Retinal pigment epithelial cell (primary cell): Measurements from ENCODE around the gene ZNF175.
"Not testable (repeated sequence)": the region's sequence is repeated elsewhere in the genome, so short reads cannot be mapped to it uniquely, and the experiment has no call there.

Source experiments
- DNase-seq: peaks from one replicate; pipeline ENCODE4 v3.0.0-alpha.2; 2010; ENCODE audit warnings: low read depth
- H3K4me3 ChIP-seq: 2 replicates; pipeline ENCODE4 v1.5.1; 2011; ENCODE audit warnings: mild to moderate bottlenecking, low read length, control low read depth, moderate library complexity
- CTCF ChIP-seq: conservative IDR thresholded peaks from 2 replicates; pipeline ENCODE4 v1.5.1; 2011; ENCODE audit warnings: low read depth, low read length, control low read depth, inconsistent platforms

The ZNF175 gene

GRCh38 chr19:51628153-51628939, 57.3 kb downstream of the ZNF175 start:
- DNase-seq = no peak
- no peak overlapping the region for H3K4me3 ChIP-seq
- TF ChIP-seq CTCF = no peak

GRCh38 chr19:51630315-51630714, 59.2 kb downstream of the ZNF175 start, which contains the start of gene SIGLEC5:
Gene SIGLEC5 (minus strand): TSS chr19:51630401. CDS start chr19:51630335, 66 bp downstream.
- H3K4me3 ChIP-seq, DNase-seq: not testable (repeated sequence)

GRCh38 chr19:51632126-51632525, 61.0 kb downstream of the ZNF175 start:
- no peak for TF ChIP-seq CTCF
- DNase-seq = no peak
- H3K4me3 ChIP-seq = no peak overlapping the region

- H3K4me3 ChIP-seq = no peak overlapping the region
- peak; percentile 45 for TF ChIP-seq CTCF
- no peak for DNase-seq
Measured at GRCh38 chr19:51637362-51637978, 66.4 kb downstream of the ZNF175 start.

GRCh38 chr19:51639916-51640315, 68.8 kb downstream of the ZNF175 start:
- no peak overlapping the region for H3K4me3 ChIP-seq
- TF ChIP-seq CTCF = no peak
- DNase-seq = no peak

- DNase-seq = no peak
Measured at GRCh38 chr19:51640386-51640785, 69.3 kb downstream of the ZNF175 start.

GRCh38 chr19:51641648-51642047, 70.6 kb downstream of the ZNF175 start:
- no peak for DNase-seq
- TF ChIP-seq CTCF = no peak
- H3K4me3 ChIP-seq = no peak overlapping the region

More at GRCh38 chr19:51640386-51640785, 69.3 kb downstream of the ZNF175 start:
- TF ChIP-seq CTCF = no peak
- H3K4me3 ChIP-seq = no peak overlapping the region
